NK-92 treated with Interleukin-12 subunit alpha and Interleukin-12 subunit beta, amount 100 ng/mL, for 24 hours (cell line): Measurements from ENCODE around the gene DNAJC5G.
"Not testable (repeated sequence)": the region's sequence is repeated elsewhere in the genome, so short reads cannot be mapped to it uniquely, and the experiment has no call there.

Experiments
- DNase-seq: peaks from one replicate; lab custom pipeline; 2025; lab: John Stamatoyannopoulos, UW

DNAJC5G gene

DNA sequence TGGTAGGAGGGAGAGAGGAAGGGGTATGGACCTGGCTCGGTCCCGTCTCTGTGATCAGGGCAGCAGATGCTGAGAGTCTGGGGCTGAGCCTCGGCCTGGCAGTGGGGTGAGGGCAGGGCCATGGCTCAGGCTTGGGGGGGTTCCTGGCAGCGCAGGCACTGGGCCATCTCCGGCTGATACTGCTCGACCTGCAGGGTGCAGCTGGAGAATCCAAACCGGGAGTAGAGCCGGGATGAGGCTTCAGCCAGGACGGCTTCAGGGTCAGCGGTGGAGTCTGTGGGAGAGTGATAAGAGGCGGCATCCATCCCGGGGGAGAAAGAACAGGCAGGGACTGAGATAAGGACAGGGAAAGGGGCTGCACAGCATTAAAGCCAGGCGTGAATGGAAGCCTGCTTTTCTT, 20.0 kb upstream of the DNAJC5G start:
- no peak for DNase-seq

DNA sequence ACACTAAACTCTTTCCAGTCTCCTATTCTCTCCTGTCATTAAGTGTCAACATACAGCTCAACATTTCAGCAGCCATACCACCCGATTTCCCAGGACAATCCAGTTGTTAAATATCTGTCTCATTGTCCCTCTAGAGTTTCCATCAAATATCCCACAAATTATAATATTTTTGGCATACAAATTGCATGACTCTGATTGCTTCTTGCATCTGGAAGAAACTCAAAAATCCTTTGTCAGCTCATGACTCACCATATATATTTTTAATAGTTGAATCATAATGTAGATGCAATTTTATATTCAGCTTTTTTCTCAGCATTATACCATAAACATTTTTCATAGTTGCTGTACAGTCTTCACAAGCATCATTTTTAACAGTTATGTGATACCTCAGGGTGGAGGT, 19.6 kb upstream of the DNAJC5G start:
- no peak for DNase-seq

DNA sequence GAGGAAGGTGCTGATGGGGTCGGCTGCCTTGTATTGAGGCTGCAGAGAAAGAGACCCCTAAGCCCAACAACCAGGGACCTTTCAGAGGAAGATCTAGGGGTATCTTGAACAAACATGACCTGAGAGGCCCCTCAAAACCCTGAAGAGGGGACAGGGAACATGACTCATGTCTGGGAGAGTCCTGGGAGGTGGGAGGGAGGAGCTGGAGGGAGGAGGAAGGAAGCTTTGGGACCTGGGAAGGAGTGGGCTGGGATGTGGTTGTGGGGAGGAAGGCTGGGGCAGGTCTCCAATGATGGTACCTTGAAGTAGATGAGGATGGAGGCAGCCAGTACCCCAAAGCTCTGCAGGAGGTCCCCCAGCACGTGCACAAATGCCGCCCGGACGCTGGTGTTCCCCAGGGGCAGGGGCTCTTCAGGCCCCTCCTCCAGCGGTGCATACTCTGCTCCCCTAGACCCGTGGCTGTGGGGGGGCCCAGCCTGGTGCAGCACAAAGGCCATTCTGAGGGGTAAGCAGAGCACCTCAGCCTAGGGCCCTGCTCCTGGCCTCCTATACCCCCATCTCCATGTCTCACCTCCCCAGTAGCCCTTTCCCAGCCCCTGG, 18.3 kb upstream of the DNAJC5G start:
- DNase-seq: no peak

DNA sequence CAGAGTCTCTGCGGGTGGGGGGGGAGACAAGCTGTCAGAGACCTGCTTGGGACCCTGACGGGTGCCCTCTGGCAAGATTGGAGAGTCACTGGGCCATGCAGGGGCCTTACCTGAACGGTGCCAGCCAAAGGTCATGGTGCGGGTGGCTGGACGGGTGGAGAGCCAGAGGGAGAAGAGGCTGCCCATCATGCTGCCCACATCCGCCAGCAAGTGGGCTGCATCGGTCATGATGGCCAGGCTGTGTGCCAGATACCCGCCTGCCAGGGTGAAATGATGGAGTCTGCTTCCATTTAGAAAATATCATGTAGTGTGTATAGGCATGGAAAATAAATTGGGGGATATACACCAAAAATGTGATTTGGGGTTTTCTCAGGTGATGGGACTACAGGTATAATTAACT, 17.2 kb upstream of the DNAJC5G start:
- DNase-seq: no peak

DNA sequence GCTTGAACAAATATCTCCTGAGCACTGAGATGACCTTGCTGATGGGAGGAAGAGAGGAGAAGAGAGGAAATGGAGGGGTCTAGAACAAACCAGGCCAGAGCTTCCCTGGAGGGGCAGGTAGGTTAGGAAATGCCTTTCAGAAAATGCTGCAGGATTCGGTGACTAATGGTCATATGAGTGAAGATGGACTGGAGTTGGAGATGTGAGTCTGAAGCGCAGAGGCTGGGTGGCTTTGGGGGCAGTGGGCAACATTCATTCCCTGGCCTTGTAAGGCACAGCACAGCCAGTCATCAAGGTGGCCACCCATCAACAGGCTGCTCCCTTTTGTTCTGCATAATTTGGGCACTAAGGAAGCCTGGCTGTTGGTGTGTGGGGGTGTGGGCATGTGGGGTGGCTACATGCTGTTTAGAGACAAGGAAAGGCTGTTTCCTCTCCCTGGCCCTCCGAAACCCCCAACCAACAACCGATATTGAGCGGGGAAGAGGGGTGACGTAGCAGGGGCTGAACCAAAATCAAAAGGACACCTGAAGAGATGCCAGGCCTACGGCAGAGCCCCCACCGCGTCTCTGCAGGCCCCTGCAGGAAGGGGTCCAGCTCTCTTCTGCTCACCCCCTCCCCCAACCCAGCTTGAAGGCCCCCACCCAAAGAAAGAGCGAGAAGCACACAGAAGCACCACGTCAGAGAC, 13.8 kb upstream of the DNAJC5G start:
- no peak for DNase-seq

DNA sequence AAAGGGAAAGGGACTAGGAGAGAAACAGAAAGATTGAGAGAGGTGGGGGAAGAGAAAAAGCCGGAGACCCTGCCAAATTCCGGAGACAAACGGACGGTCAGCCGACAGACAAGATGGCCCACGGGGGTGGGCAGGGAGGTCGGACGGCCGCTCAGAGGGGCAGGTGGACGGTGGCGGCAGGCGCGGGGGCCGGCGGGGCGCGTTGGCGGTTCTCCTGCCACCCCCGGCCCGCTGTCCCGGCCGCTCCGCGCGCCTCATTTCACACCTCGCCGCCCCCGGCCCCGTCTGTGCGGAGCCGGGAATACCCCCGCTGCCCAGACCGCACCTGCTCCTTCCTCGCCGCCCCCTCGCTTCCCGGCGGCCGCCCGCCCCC, 13.3 kb upstream of the DNAJC5G start:
- DNase-seq: no peak

DNA sequence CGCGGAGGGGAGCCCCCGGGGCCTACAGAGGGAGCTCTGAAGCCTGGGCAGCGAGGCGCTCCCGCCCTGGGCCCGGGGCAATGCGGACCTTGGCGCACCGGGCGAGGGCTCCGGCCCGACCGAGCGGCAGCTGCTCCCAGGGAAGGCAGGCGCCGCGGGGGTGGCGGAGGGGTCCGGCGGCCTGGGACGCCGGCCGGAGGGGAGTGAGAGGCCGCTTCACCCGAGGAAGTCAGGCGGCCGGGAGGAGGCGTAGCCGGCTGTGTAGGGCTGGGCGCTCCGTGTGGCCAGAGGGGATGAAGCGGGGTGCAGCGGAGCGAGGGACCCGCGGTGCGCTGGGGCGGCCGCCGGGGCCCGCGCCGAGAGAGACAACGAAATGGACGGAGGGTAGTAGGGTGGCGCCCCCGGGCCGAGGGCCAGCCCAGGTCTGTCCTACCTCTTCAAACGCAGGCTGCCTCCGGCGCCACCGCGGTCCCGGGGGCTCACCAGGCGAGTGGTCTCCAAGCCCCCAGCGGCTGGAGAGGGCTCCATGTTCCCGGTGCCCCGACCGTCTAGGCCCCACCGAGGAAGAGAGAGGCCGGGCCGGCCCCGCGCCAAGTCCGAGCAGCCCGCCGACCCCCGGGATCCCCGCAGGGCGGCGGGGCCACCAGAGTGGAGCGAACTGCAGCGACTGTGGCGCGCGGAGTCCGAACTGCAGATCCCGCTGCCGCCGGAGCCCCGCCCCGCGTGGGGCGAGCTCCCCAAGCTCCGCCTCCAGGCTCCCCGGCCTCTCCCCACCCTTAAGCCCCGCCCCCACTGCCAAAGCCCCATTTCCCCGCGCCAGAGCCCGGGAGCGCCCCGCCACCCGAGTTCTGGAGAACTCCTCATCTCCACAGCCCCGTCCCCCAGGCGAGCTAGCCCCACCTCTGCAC, 12.6 kb upstream of the DNAJC5G start, which contains the start of gene SLC30A3:
Gene SLC30A3, minus strand, starts transcription at position 669 of the 908 bp plus-strand sequence. Its CDS starts 141 bp downstream, at position 528.
- no peak for DNase-seq

DNA sequence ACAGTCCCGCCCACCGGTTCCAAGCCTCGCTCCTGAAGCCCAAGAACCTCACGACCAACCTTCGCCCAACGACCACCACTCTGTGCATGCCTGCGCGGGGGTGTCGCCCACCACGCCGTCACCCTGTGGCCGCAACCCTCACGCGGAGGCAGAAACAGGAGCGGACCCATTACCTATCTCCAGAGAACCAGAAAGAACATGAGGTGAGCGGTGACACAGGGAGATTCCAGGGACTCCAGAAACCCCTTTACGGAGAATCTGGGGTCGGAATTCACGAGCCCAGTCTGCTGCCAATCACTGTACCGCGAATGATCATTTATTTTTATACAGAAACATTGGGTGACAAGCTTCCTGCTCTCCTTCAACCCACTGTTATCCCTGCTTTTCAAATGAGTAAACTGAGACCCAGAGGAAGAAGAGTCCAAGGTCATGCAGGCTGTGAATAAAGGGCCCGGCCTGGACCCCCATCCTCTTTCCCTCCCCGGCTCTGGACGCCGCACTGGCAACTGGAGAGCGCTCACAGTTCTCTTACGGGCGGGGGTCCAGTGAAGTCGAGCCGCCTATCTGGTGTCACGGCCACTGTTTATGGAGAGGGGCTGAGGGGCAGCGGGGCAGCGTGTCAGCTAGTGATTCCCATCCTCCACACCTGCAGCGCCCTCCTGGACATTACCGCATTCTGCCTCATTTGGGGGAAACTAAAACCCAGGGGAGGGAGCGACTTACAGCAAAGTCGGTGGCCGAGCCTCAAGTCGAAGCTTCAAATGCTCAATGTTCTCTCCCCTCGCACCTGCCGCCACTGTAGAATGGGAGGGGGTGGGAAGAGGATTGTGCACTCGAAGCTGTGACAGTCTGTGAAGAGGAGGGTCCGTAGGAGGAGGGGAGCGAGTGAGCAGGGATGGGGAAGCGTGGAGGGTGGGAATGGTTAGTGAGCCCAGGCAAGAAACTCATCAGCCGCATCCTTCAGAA, 11.7 kb upstream of the DNAJC5G start:
- DNase-seq: no peak

DNA sequence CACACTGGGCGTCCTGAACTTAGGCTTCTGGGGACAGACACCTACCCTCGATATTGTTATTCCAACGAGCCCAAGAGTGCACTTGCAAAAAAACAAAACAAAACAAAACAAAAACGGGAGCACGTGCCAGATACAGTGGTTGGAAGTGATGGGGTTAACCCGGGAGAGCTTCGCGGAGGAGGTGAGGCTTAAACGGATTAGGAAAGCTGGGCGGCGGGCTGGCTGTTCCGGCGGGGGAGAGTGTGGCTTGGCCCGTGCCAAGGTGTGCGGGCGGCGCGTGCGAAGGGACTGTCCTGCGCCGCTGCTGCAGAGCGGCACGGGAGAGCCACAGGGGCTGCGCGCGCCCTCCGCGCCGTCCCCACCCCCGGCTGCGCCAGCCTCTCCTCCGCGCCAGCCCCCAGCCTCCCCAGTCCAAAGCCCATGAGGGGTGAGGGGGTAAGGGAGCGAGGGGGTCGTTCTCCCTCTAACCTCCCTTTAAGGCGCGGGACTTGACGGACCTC, 10.9 kb upstream of the DNAJC5G start:
- no peak for DNase-seq

DNA sequence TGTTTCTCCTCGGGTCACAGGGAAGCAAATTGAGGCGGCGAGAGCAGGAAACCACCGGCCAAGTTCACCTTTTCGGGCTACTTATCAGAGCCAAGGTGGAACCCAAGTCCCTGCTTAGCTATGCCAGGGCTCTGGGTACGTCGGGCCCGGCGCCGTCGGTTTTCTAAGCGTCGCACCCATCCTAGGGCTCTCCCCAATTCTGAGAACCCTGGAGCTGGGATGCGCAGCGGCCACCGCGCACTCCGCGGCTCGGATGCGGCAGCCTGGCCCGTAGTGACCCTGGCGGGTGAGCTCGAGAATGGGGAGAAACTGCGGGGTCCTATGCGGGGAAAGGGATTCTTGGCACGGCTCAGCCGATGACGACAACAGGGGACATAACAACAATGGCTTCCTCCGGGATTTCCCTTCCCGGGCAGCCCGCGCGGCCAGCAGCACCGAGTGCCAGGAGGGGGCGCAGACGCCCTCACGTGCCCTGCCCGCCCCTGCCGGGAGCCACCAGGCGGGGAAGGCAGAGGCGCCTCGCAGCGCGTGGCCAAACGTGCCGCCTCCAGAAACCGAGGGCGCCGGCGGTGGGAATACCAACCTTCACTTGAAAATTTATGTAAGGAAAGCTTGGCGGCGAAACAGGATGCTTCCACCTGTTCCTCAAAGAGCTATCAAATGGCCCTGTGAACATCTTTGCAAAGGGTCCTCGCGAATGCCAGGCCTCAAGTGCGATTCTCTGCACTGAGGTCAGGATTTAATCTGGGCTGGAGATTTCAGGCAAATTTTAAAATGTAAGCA, 10.3 kb upstream of the DNAJC5G start:
- no peak for DNase-seq

DNA sequence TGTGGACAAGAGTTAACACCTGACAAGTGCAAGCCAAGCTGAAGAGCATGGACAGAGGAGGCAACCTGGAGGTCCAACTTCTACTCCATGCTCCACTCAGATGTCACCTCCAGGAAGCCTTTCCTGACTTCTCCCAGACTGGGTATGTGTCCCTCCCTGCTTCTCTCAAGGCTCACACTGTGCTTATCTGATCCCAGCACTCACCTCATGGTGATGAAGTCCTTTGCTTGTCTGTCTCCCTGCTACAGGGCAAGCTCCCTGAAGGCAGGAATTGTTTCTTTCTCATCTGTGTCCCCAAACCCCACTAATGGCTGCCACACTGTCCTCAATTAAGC, 9.7 kb upstream of the DNAJC5G start:
- no peak for DNase-seq

DNA sequence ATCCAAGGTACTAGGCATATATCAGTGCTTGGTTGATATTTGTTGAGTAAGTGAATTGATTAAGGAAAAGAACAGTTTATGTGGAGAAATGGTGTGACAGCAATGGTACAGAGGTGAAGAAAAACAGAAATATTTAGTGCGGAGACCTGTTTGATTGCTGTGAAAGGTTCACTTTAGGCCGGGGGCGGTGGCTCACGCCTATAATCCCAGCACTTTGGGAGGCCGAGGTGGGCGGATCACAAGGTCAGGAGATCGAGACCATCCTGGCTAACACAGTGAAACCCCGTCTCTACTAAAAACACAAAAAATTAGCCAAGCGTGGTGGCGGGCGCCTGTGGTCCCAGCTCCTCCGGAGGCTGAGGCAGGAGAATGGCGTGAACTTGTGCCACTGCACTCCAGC, 6.9 kb upstream of the DNAJC5G start:
- not testable (repeated sequence) for DNase-seq

DNA sequence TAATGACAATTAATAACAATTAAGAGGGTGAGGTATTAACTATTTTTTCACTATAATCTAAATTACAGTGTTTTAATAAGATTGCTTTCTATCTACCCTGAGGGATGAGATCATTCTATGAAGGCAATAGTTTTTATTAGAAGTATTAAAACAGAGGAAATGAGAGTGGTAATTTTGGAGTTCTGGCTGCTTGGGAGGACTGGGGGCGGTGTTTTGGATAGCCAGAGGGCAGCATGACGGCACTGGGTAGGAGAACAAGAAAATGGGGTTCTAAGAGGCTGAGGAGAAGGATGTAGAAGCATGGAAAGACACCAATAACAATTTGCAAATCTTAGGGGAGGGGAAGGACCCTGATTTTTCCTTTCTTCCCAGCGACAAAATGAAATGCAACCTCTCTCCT, 5.1 kb upstream of the DNAJC5G start:
- no peak for DNase-seq

DNA sequence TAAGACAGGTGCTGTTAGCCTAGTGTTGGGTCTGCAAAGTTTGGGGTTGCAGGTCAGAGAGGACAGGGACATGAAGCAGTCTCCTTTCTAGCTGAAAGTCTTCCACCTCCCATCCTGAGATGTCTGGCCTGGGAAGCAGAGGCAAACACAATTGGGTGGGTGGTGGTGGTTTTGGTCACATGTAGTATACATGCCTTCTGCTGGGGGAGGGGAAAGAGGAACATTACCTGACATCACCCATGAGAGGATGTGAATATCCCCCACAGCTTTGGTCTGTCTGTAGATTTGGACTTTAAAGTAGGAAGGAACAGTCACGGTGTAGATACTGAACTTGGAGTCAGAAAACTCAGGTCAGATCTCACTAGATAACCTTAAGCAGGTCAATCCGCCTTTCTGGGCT, 4.6 kb upstream of the DNAJC5G start:
- DNase-seq: no peak

DNA sequence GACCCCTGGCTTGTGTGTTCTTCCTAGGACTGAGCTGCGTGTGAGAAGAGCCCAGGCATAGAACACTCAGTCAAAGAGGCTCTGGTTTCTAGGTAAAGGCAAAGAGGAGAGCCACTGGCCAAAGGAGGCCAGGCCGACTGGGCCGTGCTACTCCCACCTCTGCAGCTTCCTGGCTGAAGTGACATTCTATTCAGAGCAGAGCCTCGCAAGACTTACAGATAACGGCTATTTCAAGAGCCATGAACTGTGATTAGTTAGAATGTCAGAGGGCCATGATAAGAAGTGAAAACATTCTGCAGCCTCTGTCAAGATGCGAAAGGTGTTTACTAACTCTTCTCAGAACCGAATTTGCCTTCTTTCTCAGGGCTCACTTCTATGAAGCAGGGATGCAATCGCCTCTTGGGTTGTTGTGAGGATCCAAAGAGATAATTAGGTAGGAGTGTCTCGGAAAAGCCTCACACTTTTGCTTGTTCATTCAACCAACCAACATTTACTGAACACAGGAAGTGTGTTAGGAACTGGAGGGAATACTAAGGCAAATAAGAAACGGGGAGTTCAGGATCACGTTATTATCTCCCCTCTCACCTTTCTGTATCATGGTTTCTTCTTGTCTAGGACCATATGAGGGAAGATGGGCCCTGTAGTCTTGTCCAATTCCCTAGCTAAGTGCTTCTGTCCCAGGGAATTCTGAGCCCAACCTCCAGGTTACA, 3.4 kb upstream of the DNAJC5G start:
- no peak for DNase-seq

DNA sequence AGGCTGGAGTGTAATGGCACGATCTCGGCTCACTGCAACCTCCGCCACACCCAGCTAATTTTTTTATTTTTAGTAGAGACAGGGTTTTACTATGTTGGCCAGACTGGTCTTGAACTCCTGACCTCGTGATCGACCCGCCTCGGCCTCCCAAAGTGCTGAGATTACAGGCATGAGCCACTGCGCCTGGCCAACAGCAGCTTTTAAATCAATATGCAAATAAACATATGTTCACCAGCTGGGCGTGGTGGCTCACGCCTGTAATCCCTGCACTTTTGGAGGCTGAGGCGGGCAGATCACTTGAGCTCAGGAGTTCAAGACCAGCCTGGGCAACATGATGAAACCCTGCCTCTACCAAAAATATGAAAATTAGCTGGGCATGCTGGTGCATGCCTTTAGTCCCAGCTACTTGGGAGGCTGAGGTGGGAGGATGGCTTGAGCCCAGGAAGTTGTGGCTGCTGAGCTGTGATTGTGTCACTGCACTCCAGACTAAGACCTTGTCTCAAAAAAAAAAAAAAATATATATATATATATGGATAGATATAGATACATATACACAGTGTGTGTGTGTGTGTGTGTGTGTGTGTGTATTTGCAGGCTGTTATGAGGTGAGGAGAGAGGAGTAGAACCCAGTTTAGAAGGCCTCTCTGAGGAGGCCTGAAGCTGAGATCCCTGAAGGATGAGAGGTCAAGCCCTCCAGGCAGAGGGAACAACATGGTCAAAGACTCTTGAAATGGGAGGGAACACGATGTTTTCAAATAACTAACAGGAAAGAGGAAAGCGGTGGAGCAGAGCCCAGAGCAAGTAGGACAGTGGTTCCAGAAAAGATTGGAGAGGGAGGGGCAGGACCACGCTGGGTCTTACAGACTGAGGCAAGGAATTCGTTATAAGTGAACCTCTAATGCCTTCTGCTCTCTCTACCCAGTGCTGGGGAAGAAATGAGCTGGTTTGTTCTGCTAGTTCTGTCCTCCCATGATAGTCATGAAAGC, 2.4 kb upstream of the DNAJC5G start:
- not testable (repeated sequence) for DNase-seq

DNA sequence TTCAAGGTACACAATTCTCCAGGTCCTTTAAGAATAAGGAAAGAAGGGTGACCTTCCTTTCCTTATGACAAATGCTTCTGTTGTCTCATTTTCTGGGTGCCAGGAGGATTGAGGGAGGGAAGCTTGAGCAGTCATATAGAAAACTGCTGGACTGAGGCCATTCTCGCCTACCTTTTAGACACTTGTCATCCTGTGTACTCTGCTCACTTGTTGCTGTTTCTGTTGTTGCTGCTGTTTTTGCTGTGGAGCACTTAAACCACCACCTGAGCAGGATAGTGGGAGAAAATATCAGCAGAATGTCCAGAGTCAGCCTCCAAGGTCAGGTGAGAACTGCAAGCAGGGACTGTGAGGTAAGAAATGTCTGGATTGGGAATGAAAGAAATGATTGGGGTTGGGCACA, 2.8 kb downstream of the DNAJC5G start:
- DNase-seq: no peak

DNA sequence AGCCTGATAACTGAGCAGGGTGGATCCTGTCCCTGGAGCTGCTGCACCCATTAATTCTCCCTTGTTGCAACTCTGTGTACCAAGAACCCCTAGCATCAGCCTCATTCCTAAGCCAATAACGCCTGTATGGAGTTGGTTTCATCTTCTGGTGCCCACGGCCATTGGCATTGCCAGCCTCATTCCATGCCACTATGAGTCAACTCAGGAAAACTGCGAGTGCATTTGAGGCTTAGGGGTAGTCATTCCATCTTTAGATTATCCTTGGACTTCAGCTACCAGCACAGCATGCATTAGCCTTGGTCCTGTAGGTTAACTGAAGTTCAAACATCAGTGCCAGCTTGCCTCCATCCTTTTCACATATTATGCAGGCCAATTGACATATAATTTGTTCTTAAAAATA, 5.6 kb downstream of the DNAJC5G start:
- DNase-seq: no peak

DNA sequence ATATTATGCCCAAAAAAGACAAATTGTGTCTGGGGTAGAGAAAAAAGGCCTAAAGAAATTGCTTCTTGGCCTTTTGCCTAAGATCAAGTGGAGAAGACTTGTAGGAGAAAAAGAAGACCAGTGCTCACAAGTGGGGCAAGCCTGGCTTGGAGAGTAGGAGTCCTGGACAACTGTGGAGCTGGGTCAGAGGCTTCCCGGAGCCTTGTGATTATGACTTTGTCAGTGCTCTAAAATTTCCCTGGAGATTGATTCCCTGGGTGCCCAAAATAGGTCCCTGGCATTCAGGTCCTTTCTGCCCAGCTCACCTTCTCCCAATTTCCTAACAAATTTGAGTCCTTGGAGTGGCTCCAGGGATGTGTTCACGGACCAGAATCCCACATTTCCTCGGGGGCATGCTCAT, 6.2 kb downstream of the DNAJC5G start:
- no peak for DNase-seq
